HG03575 (cell line): ENCODE data around the gene ARFGAP1.

ENCODE experiments used
- ATAC-seq: cut with Tn5 transposase; IDR thresholded peaks from one replicate; pipeline ENCODE4 v1.9.1; 2021; ENCODE audit not compliant: unreplicated experiment, insufficient number of reproducible peaks, low FRiP score; ENCODE audit errors: extremely low read depth

Gene ARFGAP1

DNA sequence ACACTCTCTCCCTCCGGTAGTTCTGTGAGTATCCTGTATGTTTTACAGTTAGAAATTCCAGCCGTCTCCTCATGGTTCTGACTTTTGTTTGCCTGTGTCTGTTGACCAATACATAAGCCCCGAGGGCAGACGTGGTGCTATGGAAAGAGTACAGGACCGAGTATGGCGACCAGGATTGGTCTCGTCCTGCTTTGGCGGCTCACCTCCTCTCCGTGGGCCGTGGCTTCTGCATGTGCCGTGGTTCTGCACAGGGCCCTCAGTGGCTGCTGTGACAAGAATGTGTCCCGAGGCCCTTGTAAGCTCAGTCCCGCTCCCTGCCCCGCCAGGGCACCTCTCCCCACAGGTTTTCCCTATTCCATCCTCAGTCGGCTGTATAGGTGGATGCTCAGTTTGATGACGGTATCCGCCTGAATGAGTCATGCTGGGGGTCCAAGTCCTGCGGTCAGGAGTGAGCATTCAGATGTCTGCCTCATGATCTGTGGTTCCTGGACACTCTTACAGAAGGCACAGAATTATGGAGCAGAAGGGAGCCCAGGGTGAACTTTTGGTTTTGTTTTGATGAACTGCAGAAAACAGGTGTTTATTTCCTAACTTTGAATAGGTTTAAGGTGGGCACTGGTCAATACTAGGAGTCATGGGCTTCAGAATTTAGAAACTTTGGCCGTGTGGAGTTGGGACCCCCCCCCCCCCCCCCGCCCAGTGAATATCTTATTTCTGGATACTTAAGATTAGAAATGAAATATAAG, 1.2 kb downstream of the ARFGAP1 start:
- no peak for ATAC-seq

DNA sequence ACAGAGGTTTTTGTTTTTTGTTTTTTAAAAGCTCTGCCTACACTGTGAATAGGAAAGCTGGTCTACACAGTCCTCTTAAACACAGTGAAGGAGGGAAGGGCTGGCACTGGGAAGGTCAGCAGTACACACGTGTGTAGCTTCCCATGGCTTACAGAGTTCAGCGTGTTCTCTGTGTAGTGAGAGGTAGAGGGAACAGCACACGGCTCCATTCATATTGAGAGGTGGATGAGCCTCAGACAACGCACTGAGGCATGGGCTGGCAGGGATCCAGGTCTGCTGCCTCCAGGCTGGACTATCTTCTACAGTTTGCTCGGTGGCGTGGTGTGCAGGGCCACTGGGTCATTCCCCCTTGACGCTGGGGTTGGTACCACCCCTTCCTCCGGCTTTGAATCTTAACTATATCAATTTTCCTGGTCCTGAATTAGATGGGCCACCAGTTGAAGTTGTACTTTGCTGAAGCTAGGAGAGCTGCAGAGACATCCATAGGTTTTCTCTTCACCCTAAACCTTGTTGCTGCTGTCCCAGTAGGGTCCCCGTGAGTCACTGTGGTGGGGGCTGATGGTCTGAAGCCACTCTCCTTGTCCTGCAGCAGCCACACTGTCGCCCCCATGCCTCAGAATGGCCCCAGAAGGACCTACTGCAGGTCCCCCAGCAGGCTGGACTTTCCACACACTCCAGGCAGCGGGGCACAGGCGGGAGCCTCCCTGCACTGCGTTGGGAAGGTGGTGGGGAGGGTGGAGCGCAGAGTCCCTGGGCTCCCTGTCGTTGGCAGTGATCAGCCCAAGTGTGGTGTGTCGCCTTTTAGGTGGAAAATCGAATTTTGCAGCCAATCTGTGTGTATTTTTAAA, 2.0 kb downstream of the ARFGAP1 start:
- ATAC-seq: no peak

DNA sequence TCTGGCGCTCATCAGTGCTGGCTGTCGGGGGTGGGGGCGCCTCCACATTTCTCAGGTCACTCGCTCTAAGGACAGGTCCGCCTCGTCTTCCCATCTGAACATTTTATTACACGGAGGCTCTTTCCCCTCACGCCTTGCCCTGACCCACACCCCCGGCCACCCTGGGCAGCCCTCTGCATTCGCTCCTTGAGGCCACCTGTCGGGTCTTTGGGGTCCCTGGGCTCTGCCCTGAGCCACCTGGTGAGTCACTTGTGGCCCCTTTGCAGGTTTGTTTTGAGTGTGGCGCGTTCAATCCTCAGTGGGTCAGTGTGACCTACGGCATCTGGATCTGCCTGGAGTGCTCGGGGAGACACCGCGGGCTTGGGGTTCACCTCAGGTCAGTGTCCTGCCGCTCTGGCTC, 3.2 kb downstream of the ARFGAP1 start:
- ATAC-seq: no peak

DNA sequence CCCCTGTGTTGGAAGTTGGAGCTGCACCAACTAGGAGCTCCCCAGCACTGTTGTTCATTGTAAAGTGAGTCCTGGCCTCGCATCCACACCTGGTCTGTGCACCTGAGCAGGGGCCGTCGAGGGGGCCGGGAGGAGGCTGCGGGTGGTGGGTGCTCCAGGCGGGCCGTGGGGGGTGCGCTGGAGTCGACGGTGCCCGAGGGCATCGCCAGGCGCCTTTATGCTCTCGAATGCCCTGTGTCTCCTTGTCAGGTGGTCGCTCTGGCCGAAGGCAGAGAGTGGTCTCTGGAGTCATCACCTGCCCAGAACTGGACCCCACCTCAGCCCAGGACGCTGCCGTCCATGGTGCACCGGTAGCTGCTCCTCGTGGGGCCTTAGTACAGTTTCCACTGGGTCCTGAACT, 4.3 kb downstream of the ARFGAP1 start:
- ATAC-seq: no peak

DNA sequence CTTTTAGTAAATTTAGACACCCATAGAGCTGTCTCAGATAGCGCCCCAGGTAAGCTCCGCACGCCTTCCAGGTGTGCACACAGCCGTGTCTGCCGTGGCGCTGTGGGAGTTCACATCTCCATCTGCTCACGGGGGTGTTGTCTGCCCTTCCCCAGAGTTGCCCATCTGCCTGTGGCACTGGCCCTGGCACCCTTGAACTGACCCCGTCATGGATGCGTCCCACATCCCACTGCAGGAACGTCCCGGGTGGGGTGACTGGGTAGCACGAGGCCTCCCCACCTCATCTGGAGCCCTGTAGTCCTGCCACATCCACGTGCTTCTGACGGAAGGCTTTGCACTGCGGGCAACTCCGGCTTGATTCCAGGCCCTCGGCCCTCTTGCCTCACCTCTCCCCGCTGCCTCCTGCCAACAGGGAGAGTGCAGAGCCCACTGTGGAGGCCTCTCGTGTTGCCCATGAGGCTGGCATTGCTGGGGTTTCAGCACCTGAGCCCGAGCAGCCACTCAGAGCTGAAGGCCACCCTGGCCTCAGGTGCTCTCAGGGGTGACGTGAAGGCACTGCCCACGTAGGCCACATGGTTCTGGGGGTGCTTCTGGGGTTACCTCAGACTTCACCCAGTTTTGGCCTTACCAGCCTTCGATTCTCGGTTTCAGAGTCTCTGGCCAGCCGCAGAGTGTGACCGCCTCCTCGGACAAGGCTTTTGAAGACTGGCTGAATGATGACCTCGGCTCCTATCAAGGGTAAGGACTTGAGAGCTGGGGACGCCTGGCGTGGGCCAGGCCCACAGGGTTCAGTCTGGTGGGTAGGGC, 5.1 kb downstream of the ARFGAP1 start:
- no peak for ATAC-seq

DNA sequence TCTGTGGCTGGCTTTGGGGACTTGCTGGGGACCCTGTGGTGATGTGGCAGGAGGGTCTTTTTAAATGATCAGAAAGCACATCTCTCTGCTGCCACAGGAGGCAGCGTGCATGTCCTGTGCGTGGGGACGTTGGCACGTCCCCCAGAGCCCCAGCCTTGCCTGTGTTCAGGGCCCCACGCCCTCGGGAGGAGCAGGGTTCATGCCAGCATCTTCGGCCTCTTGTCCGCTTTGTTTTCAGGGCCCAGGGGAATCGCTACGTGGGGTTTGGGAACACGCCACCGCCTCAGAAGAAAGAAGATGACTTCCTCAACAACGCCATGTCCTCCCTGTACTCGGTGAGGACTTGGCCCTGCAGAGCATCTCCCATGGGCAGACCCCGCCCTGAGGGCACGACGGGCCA, 6.0 kb downstream of the ARFGAP1 start:
- no peak for ATAC-seq

DNA sequence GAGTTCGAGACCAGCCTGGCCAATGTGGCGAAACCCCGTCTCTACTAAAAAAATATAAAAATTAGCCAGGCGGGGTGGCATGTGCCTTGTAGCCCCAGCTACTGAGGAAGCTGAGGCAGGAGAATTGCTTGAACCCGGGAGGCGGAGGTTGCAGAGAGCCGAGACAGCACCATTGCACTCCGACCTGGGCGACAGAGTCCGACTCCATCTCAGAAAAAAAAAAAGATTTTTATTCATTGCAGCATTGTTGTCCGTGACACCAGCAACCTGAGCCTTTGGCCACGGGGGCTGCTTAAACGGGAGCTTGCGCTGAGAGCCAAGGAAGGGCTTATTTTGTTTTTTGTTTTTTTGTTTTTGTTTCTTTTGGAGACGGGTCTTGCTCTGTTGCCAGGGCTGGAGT, 7.3 kb downstream of the ARFGAP1 start:
- no peak for ATAC-seq

- no peak for ATAC-seq
These were observed 7.8 kb downstream of the ARFGAP1 start for GRCh38 chr20:63280371-63280770.

DNA sequence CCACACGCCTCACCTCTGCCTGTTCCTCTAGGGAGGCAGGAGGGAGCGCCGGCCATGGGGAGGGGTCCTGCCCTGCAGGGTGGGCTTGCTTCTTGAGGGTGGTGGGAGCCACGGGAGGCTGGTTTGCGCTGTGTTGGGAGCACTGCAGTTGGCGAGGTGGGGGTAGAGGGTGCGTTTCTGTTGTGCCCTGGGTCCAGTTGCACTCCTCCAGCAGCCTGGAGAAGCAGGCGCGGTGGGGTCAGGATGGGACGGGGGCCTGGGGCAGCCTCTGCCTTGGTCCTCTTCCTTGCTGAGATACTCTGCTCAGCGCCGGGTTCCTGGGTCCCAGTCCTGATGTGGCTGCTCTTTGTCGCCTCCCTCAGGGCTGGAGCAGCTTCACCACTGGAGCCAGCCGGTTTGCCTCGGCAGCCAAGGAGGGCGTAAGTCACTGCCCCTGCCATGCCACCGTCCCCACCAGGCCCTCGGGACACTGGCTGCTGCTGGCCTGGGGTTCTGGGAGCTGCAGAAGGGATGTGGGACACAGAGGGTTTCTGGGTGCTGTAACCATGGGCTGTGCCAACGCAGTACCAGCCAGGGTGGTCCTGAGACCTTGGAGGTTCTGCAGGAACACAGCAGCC, 8.4 kb downstream of the ARFGAP1 start:
- ATAC-seq: no peak

DNA sequence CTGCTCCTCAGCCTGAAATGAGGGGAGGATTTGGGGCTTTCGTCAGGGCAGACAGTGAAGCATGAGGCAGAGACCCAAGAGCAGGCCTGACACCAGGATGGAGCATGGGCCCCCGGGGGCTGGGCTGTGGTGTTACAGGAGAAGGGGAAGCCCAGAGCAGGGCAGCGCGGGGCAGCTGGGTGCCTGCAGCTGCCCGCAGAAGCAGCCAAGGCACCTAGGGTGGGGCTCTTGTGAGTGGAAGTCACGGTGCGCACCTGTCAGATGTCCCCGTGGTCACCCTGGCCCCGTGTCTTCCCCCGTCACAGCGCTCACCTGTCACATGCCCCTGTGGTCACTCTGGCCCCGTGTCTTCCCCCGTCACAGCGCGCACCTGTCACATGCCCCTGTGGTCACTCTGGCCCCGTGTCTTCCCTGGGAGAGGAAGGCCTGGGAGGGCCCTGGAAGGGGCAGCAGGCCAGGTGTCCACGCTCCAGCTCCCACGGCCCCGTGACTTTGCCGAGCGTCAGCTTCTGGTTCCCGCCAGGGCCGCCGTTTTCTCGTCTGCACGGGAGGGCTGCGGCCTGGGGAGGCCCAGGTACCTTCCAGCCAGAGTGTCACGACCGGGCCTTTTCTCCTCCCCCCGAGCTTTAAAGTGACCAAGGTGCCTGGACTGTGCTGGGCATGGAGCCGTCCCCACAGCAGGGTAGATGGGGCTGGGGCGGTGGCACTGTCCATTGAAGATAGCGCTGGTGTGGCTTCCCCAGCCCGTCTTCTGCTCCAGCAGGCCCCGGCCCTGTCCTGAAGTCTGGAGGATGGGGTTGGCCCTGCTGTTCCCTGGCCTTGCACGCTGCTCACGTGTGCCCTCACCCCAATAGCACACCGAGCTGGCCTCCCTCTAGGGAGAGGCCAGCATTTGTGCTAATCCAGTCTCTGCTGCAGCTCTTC, 9.4 kb downstream of the ARFGAP1 start:
- ATAC-seq: no peak

GRCh38 chr20:63282946-63283345, 10.3 kb downstream of the ARFGAP1 start:
- ATAC-seq: no peak

DNA sequence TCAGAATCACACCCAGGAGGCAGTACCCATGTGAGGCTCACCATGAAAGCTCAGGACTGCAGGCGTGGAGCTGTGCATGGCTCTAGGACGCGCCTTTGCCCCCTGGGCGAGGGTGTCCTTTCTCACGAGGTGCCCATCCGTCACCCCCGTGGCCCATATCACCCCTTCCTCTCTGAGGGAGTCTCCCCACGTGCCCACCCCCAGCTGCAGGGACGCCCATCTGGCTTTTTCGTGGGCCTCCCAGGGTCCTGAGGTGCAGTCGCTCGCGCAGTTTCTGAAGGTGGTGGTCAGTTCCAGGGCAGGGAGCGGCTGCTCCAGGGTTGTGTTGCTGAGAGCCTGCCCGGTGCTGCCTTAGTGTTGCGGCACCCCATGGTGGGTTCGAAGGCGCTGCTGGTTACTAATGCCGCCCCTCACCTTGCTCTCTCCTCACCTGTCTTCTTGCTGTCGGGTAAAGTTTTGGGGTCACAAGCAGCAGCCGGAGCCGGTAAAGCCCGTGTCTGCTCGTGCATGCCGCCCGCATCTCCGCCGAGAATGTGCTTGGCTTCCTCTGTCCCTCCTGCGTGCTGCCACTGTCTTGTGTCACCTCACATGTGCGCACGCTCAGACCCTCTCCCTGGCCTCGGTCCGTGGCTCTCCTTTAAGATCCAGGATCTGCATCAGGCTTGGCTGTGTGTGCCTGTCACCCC, 10.9 kb downstream of the ARFGAP1 start:
- no peak for ATAC-seq

- ATAC-seq: no peak
These were observed 11.4 kb downstream of the ARFGAP1 start for GRCh38 chr20:63284083-63284440.

GRCh38 chr20:63284544-63284949, 11.9 kb downstream of the ARFGAP1 start:
- ATAC-seq: no peak

DNA sequence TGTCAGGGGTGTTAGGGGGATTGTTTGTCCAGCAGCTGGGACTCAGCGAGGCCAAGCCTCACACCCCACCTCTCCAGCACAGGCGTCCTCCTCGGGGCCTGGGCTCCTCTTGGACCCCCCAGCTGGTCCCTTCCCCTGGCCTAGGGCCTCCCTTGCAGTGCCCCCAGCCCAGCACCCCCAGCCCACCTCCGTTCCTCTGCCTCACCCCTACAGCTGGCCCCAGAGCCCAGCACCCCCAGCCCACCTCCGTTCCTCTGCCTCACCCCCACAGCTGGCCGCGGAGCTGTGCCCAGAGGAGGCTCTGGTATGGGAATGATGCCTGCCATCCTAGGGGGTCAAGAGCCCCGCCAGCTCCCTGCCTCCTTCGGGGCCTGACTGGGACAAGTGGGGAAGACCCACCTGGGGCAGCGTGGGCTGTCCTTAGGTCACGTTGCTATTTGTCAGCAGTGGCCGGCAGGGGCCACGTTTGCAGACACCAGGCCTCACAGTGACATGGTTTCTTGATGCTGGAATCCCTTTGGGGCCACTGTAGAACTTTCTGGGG, 12.4 kb downstream of the ARFGAP1 start:
- ATAC-seq: no peak

GRCh38 chr20:63285636-63286615, 13.3 kb downstream of the ARFGAP1 start:
- ATAC-seq: no peak
